ENCODE results near the gene SPRR2G.

SPRR2G gene

GRCh38 chr1:153150846-153151245 lies at the start of gene SPRR2G:
Gene SPRR2G, minus strand, starts transcription at chr1:153150890. Its CDS starts 780 bp downstream, at chr1:153150110.
- Histone ChIP-seq H3K9ac (ENCODE audit: low read length) (no peak within 1 kb of the TSS), H3K79me2 (ENCODE audit: insufficient read depth, low read length) (no peaks in the 10 kb centered on the region), H3K4me2 (ENCODE audit: low read depth, low read length, poor library complexity, severe bottlenecking) (no peak within 1 kb of the TSS), H2AFZ (ENCODE audit: low read depth, low read length, severe bottlenecking) (no peak within 1 kb of the TSS), H3K4me3 (ENCODE audit: insufficient read depth, low read length, poor library complexity, severe bottlenecking) (no peak within 1 kb of the TSS), H4K20me1 (ENCODE audit: low read depth, low read length) (no peaks in the 10 kb centered on the region), H3F3A (ENCODE audit: insufficient read depth) (no peaks in the 10 kb centered on the region), H3K27ac (ENCODE audit: low read depth, low read length) (no peak within 1 kb of the TSS), H3K9me3 (ENCODE audit: insufficient read depth, low read length) (no peaks in the 10 kb centered on the region), H3K36me3 (ENCODE audit: low read length) (no peaks in the 10 kb centered on the region), H3K27me3 (ENCODE audit: low read length) (no peaks in the 10 kb centered on the region), H3K9me2 (replicated peaks; ENCODE audit: insufficient read depth, low read length) (no peaks in the 10 kb centered on the region)
- TF ChIP-seq EZH2phosphoT487 (conservative IDR thresholded peaks at IDR 0.05; ENCODE audit: low read length): no peak
- TF ChIP-seq, protein P1, sequence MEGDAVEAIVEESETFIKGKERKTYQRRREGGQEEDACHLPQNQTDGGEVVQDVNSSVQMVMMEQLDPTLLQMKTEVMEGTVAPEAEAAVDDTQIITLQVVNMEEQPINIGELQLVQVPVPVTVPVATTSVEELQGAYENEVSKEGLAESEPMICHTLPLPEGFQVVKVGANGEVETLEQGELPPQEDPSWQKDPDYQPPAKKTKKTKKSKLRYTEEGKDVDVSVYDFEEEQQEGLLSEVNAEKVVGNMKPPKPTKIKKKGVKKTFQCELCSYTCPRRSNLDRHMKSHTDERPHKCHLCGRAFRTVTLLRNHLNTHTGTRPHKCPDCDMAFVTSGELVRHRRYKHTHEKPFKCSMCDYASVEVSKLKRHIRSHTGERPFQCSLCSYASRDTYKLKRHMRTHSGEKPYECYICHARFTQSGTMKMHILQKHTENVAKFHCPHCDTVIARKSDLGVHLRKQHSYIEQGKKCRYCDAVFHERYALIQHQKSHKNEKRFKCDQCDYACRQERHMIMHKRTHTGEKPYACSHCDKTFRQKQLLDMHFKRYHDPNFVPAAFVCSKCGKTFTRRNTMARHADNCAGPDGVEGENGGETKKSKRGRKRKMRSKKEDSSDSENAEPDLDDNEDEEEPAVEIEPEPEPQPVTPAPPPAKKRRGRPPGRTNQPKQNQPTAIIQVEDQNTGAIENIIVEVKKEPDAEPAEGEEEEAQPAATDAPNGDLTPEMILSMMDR (IDR thresholded peaks at IDR 0.05; ENCODE audit: insufficient read depth, low read length, poor library complexity, severe bottlenecking): no peak

- H3K36me3 ChIP-seq (ENCODE audit: low read length): no peaks in the 10 kb centered on the region
Measured at GRCh38 chr1:153195216-153195615, 44.5 kb upstream of the SPRR2G start.

GRCh38 chr1:153194331-153195050 lies 43.8 kb upstream of the SPRR2G start:
- Histone ChIP-seq H3K79me2 (ENCODE audit: insufficient read depth, low read length) (no peaks in the 10 kb centered on the region), H2AFZ (ENCODE audit: low read depth, low read length, severe bottlenecking) (no peak overlapping the region), H3K4me2 (ENCODE audit: low read depth, low read length, poor library complexity, severe bottlenecking) (no peak overlapping the region), H3K27me3 (ENCODE audit: low read length) (no peaks in the 10 kb centered on the region), H3F3A (ENCODE audit: insufficient read depth) (no peaks in the 10 kb centered on the region), H3K9me2 (replicated peaks; ENCODE audit: insufficient read depth, low read length) (no peaks in the 10 kb centered on the region), H3K36me3 (ENCODE audit: low read length) (no peaks in the 10 kb centered on the region), H3K9me3 (ENCODE audit: insufficient read depth, low read length) (no peaks in the 10 kb centered on the region), H3K4me3 (ENCODE audit: insufficient read depth, low read length, poor library complexity, severe bottlenecking) (no peak overlapping the region), H4K20me1 (ENCODE audit: low read depth, low read length) (no peaks in the 10 kb centered on the region), H3K9ac (ENCODE audit: low read length) (no peak overlapping the region), H3K27ac (ENCODE audit: low read depth, low read length) (no peak overlapping the region)
- TF ChIP-seq, protein P1 (IDR thresholded peaks at IDR 0.05; ENCODE audit: insufficient read depth, low read length, poor library complexity, severe bottlenecking): no peak
- no peak for TF ChIP-seq EZH2phosphoT487 (conservative IDR thresholded peaks at IDR 0.05; ENCODE audit: low read length)

More at GRCh38 chr1:153195216-153195615, 44.5 kb upstream of the SPRR2G start:
- TF ChIP-seq, protein P1 (IDR thresholded peaks at IDR 0.05; ENCODE audit: insufficient read depth, low read length, poor library complexity, severe bottlenecking): no peak
- no peak for TF ChIP-seq EZH2phosphoT487 (conservative IDR thresholded peaks at IDR 0.05; ENCODE audit: low read length)
- no peak overlapping the region for H2AFZ ChIP-seq (ENCODE audit: low read depth, low read length, severe bottlenecking)
- no peaks in the 10 kb centered on the region for H3K9me2 ChIP-seq (replicated peaks; ENCODE audit: insufficient read depth, low read length)
- H3K4me3 ChIP-seq (ENCODE audit: insufficient read depth, low read length, poor library complexity, severe bottlenecking): no peak overlapping the region
- H3K79me2 ChIP-seq (ENCODE audit: insufficient read depth, low read length): no peaks in the 10 kb centered on the region
- no peak overlapping the region for H3K27ac ChIP-seq (ENCODE audit: low read depth, low read length)
- H3K9ac ChIP-seq (ENCODE audit: low read length): no peak overlapping the region
- no peaks in the 10 kb centered on the region for H3K27me3 ChIP-seq (ENCODE audit: low read length)
- H4K20me1 ChIP-seq (ENCODE audit: low read depth, low read length): no peaks in the 10 kb centered on the region
- H3K9me3 ChIP-seq (ENCODE audit: insufficient read depth, low read length): no peaks in the 10 kb centered on the region
- no peak overlapping the region for H3K4me2 ChIP-seq (ENCODE audit: low read depth, low read length, poor library complexity, severe bottlenecking)
- H3F3A ChIP-seq (ENCODE audit: insufficient read depth): no peaks in the 10 kb centered on the region

Measured in SU-DHL-6 (cell line).